Endothelial cell of umbilical vein (primary cell): ENCODE data around the gene ZFP36.

Experiments
- CTCF ChIP-seq, 2 donors: IDR thresholded peaks; 1 replicate in 1 of 2; 2 replicates in 1 of 2; pipeline ENCODE4 v1.5.1; 2011; ENCODE audit warnings: low read length in 2 of 2, mild to moderate bottlenecking in 2 of 2, moderate library complexity in 2 of 2, control low read depth in 1 of 2, inconsistent platforms in 1 of 2, low read depth in 1 of 2; ENCODE audit not compliant: insufficient read depth in 1 of 2; ENCODE audit errors: extremely low read depth in 1 of 2
- MAX ChIP-seq: IDR thresholded peaks from 2 replicates; pipeline ENCODE4 v1.6.1; 2011; ENCODE audit not compliant: insufficient read depth, insufficient read length

- no peak for TF ChIP-seq CTCF (IDR thresholded peaks at IDR 0.05; ENCODE audit: extremely low read depth in 1 of 2, insufficient read depth in 1 of 2, low read depth in 1 of 2, low read length in 2 of 2)
- no peak for TF ChIP-seq MAX
These were observed 16.8 kb upstream of the ZFP36 start for GRCh38 chr19:39389631-39390414.
